GM23338 (cell line): Measurements from ENCODE around the gene DEDD2. TPM values are rescaled to one million over a fixed set of nuclear protein-coding genes. Genes with fewer than 3 reads are reported as not detected.

Experiments
- ATAC-seq: fragments of 200-7000 bp; cut with Tn5 transposase; 3 replicates; pipeline ENCODE4 v1.9.1; 2020
- DNase-seq: peaks from one replicate; pipeline ENCODE4 v3.0.0-alpha.2; 2015; ENCODE audit warnings: low spot score
- H2AFZ ChIP-seq: fragments of 200-600 bp; sonication (generic); 2 replicates; pipeline ENCODE4 v1.8.0; 2016; ENCODE audit warnings: antibody characterized with exemption, mild to moderate bottlenecking, moderate library complexity
- H3F3A ChIP-seq: fragments of 200-600 bp; sonication (generic); replicated peaks from 2 replicates; pipeline ENCODE4 v1.8.0; 2017; ENCODE audit warnings: antibody characterized with exemption, mixed run types, low read depth
- H3K27ac ChIP-seq: fragments of 200-600 bp; sonication (generic); 2 replicates; pipeline ENCODE4 v1.6.1; 2016; ENCODE audit warnings: low read depth
- H3K27me3 ChIP-seq: fragments of 200-600 bp; sonication (generic); 2 replicates; pipeline ENCODE4 v1.8.0; 2016; ENCODE audit warnings: mild to moderate bottlenecking, mixed run types, moderate library complexity; ENCODE audit not compliant: insufficient read depth
- H3K36me3 ChIP-seq: fragments of 200-600 bp; sonication (generic); 2 replicates; pipeline ENCODE4 v1.8.0; 2016; ENCODE audit warnings: mild to moderate bottlenecking; ENCODE audit not compliant: insufficient read depth
- H3K4me1 ChIP-seq: fragments of 200-600 bp; sonication (generic); 2 replicates; pipeline ENCODE4 v1.8.0; 2016; ENCODE audit warnings: mild to moderate bottlenecking, moderate library complexity; ENCODE audit not compliant: insufficient read depth
- H3K4me2 ChIP-seq: fragments of 200-600 bp; sonication (generic); 2 replicates; pipeline ENCODE4 v1.7.1; 2017; ENCODE audit warnings: mixed run types
- H3K4me3 ChIP-seq: fragments of 200-600 bp; sonication (generic); 2 replicates; pipeline ENCODE4 v1.6.1; 2016; ENCODE audit warnings: mixed run types
- H3K79me2 ChIP-seq: fragments of 200-600 bp; sonication (generic); replicated peaks from 2 replicates; pipeline ENCODE4 v1.8.0; 2017; ENCODE audit warnings: mild to moderate bottlenecking; ENCODE audit not compliant: insufficient read depth
- H3K9me2 ChIP-seq: fragments of 200-600 bp; sonication (generic); 2 replicates; pipeline ENCODE4 v1.8.0; 2017; ENCODE audit not compliant: insufficient read depth
- H4K20me1 ChIP-seq: fragments of 200-600 bp; sonication (generic); replicated peaks from 2 replicates; pipeline ENCODE4 v1.8.0; 2017; ENCODE audit warnings: mild to moderate bottlenecking; ENCODE audit not compliant: insufficient read depth
- H3K27ac Mint-ChIP-seq: 2 replicates; pipeline ENCODE4 v1.8.0; 2020; ENCODE audit warnings: inconsistent platforms, mild to moderate bottlenecking, moderate library complexity, mixed read lengths
- H3K27me3 Mint-ChIP-seq: 3 replicates; pipeline ENCODE4 v1.8.0; 2022; ENCODE audit warnings: low read depth, mild to moderate bottlenecking, moderate library complexity, mixed read lengths, inconsistent platforms; ENCODE audit not compliant: insufficient read depth, poor library complexity
- H3K36me3 Mint-ChIP-seq: 3 replicates; pipeline ENCODE4 v1.8.0; 2021; ENCODE audit warnings: low read depth, mild to moderate bottlenecking, inconsistent platforms, moderate library complexity, mixed read lengths
- H3K4me1 Mint-ChIP-seq: 3 replicates; pipeline ENCODE4 v1.8.0; 2020; ENCODE audit warnings: mild to moderate bottlenecking, inconsistent platforms, mixed read lengths
- H3K4me3 Mint-ChIP-seq: 3 replicates; pipeline ENCODE4 v1.8.0; 2021; ENCODE audit warnings: moderate library complexity, mild to moderate bottlenecking, inconsistent platforms, mixed read lengths
- H3K9me3 Mint-ChIP-seq: 3 replicates; pipeline ENCODE4 v1.8.0; 2020; ENCODE audit warnings: moderate library complexity, mild to moderate bottlenecking, inconsistent platforms, mixed read lengths
- CREB1 ChIP-seq: fragments of 250-450 bp; sonication (Bioruptor Pico); IDR thresholded peaks from 2 replicates; pipeline ENCODE4 v1.5.0; 2020; ENCODE audit warnings: low read depth, mild to moderate bottlenecking, moderate library complexity
- EZH2 ChIP-seq: fragments of 200-600 bp; sonication (generic); IDR thresholded peaks from one replicate; pipeline ENCODE4 v1.8.0; 2017; ENCODE audit warnings: antibody characterized with exemption, mild to moderate bottlenecking, low read depth; ENCODE audit not compliant: unreplicated experiment
- EZH2phosphoT487 ChIP-seq: fragments of 200-600 bp; sonication (generic); IDR thresholded peaks from one replicate; pipeline ENCODE4 v1.8.1; 2018; ENCODE audit warnings: antibody characterized with exemption; ENCODE audit not compliant: unreplicated experiment
- JUNB ChIP-seq: IDR thresholded peaks from one replicate; pipeline ENCODE4 v1.6.1; 2016; ENCODE audit warnings: antibody characterized with exemption; ENCODE audit not compliant: unreplicated experiment
- NANOG ChIP-seq: IDR thresholded peaks from 2 replicates; pipeline ENCODE4 v1.6.1; 2016; ENCODE audit warnings: antibody characterized with exemption, borderline replicate concordance
- POLR2AphosphoS5 ChIP-seq: IDR thresholded peaks from 2 replicates; pipeline ENCODE4 v1.6.1; 2016; ENCODE audit warnings: antibody characterized with exemption, low read depth
- STAT1 ChIP-seq: IDR thresholded peaks from one replicate; pipeline ENCODE4 v1.6.1; 2016; ENCODE audit warnings: antibody characterized with exemption; ENCODE audit not compliant: unreplicated experiment
- ZNF114 ChIP-seq: fragments of 250-450 bp; sonication (Bioruptor Pico); IDR thresholded peaks from 2 replicates; pipeline ENCODE4 v1.5.0; 2020; ENCODE audit warnings: mild to moderate bottlenecking, moderate library complexity
- ZNF462 ChIP-seq: fragments of 250-450 bp; sonication (Bioruptor Pico); IDR thresholded peaks from 2 replicates; pipeline ENCODE4 v1.5.0; 2020; ENCODE audit warnings: mild to moderate bottlenecking, moderate library complexity
- polyA plus RNA-seq: library from polyadenylated mRNA; unstranded; fragments of >200 nt; fragmentation: Nextera tagmentation; extraction: Ambion mirVana; gene quantifications from 2 replicates; pipeline ENCODE4 v1.2.1, GENCODE V29; 2016
- total RNA-seq: library from RNA; depleted of rRNA; stranded (reverse); fragments of >200 nt; shearing (Covaris generic); gene quantifications from 2 replicates; pipeline ENCODE4 v1.2.3, GENCODE V29; 2014
- TF ChIP-seq, protein P1 (sequence below), 2 experiments: fragments of 200-600 bp in 1 of 2; sonication (generic) in 1 of 2; conservative IDR thresholded peaks; 2 replicates each; pipeline versions ENCODE4 v1.5.1 to v1.6.1; 2016 to 2017; ENCODE audit warnings: antibody characterized with exemption in 2 of 2, low read depth in 2 of 2, mild to moderate bottlenecking in 2 of 2, moderate library complexity in 1 of 2
- TF ChIP-seq, protein P2 (sequence below): IDR thresholded peaks from 2 replicates; pipeline ENCODE4 v1.6.1; 2016; ENCODE audit warnings: antibody characterized with exemption

Gene DEDD2
- total and polyA plus RNA-seq, 2 experiments from 2014 or later, result 23.4 to 63.0 TPM

GRCh38 chr19:42177686-42178019 lies 39.8 kb downstream of the DEDD2 start:
- ATAC-seq (no peak), DNase-seq (no peak)
- Histone ChIP-seq H3K4me1 (peaks cover 18% of the 10 kb centered on the region), H3K9me2 (no peaks in the 10 kb centered on the region), H3K27me3 (peaks cover 91% of the 10 kb centered on the region), H3K4me3 (peak overlapping the region; percentile 78), H3K79me2 (no peaks in the 10 kb centered on the region), H2AFZ (no peak overlapping the region; the same call in 1 of the 2 replicates), H3K27ac (no peak overlapping the region), H4K20me1 (peaks cover 15% of the 10 kb centered on the region; the same call in 1 of the 2 replicates), H3F3A (peaks cover 16% of the 10 kb centered on the region), H3K36me3 (no peaks in the 10 kb centered on the region), H3K4me2 (peak overlapping the region; percentile 83)
- Mint-ChIP-seq H3K4me1 (peaks cover 20% of the 10 kb centered on the region), H3K9me3 (no peaks in the 10 kb centered on the region), H3K36me3 (no peaks in the 10 kb centered on the region), H3K27ac (no peak overlapping the region), H3K4me3 (no peak overlapping the region), H3K27me3 (peaks cover 29% of the 10 kb centered on the region)
- TF ChIP-seq ZNF114 (CRISPR knock-in tag), result no peak
- no peak for TF ChIP-seq POLR2AphosphoS5
- TF ChIP-seq JUNB, result no peak
- no peak for TF ChIP-seq EZH2phosphoT487
- TF ChIP-seq EZH2, result no peak
- TF ChIP-seq, protein P1, sequence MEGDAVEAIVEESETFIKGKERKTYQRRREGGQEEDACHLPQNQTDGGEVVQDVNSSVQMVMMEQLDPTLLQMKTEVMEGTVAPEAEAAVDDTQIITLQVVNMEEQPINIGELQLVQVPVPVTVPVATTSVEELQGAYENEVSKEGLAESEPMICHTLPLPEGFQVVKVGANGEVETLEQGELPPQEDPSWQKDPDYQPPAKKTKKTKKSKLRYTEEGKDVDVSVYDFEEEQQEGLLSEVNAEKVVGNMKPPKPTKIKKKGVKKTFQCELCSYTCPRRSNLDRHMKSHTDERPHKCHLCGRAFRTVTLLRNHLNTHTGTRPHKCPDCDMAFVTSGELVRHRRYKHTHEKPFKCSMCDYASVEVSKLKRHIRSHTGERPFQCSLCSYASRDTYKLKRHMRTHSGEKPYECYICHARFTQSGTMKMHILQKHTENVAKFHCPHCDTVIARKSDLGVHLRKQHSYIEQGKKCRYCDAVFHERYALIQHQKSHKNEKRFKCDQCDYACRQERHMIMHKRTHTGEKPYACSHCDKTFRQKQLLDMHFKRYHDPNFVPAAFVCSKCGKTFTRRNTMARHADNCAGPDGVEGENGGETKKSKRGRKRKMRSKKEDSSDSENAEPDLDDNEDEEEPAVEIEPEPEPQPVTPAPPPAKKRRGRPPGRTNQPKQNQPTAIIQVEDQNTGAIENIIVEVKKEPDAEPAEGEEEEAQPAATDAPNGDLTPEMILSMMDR (conservative IDR thresholded peaks at IDR 0.05; ENCODE audit: low read depth in 2 of 2), result no peak
- TF ChIP-seq, protein P2, sequence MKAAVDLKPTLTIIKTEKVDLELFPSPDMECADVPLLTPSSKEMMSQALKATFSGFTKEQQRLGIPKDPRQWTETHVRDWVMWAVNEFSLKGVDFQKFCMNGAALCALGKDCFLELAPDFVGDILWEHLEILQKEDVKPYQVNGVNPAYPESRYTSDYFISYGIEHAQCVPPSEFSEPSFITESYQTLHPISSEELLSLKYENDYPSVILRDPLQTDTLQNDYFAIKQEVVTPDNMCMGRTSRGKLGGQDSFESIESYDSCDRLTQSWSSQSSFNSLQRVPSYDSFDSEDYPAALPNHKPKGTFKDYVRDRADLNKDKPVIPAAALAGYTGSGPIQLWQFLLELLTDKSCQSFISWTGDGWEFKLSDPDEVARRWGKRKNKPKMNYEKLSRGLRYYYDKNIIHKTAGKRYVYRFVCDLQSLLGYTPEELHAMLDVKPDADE, result no peak
- TF ChIP-seq NANOG, result no peak
- no peak for TF ChIP-seq STAT1
- TF ChIP-seq CREB1 (CRISPR knock-in tag), result no peak
- TF ChIP-seq ZNF462, result no peak
